GM21786 (cell line): ENCODE results near the gene TMEM8B.
"Not testable (repeated sequence)": the region's sequence is repeated elsewhere in the genome, so short reads cannot be mapped to it uniquely, and the experiment has no call there.

ENCODE experiments used
- ATAC-seq: cut with Tn5 transposase; IDR thresholded peaks from one replicate; pipeline ENCODE4 v1.9.1; 2021; ENCODE audit not compliant: unreplicated experiment

TMEM8B gene

DNA sequence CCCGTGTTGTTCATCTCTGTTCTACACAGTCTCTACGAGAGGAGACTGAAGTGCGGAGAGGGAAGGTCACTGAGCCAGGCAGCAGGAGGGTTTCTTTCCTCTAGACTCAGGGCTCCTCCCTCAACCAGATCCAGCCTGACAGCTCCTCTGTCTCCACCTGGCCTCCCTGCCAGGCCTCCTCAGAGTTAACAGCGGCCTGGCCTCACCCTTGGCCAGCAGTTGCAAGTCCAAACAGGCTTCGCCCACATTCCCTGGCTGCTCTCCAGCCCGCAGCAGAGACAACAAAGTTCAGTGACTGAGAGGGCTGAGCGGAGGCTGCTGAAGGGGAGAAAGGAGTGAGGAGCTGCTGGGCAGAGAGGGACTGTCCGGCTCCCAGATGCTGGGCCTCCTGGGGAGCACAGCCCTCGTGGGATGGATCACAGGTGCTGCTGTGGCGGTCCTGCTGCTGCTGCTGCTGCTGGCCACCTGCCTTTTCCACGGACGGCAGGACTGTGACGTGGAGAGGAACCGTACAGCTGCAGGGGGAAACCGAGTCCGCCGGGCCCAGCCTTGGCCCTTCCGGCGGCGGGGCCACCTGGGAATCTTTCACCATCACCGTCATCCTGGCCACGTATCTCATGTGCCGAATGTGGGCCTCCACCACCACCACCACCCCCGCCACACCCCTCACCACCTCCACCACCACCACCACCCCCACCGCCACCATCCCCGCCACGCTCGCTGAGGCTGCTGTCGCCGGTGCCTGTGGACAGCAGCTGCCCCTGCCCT is 77.1 kb downstream of the TMEM8B start, which contains the start of gene HRCT1:
Gene HRCT1 (plus strand): TSS at position 291 of the 768 bp plus-strand sequence. CDS start 86 bp downstream, at position 377.
- ATAC-seq = no peak

GRCh38 chr9:35906923-35907699 is 78.1 kb downstream of the TMEM8B start:
- no peak for ATAC-seq

DNA sequence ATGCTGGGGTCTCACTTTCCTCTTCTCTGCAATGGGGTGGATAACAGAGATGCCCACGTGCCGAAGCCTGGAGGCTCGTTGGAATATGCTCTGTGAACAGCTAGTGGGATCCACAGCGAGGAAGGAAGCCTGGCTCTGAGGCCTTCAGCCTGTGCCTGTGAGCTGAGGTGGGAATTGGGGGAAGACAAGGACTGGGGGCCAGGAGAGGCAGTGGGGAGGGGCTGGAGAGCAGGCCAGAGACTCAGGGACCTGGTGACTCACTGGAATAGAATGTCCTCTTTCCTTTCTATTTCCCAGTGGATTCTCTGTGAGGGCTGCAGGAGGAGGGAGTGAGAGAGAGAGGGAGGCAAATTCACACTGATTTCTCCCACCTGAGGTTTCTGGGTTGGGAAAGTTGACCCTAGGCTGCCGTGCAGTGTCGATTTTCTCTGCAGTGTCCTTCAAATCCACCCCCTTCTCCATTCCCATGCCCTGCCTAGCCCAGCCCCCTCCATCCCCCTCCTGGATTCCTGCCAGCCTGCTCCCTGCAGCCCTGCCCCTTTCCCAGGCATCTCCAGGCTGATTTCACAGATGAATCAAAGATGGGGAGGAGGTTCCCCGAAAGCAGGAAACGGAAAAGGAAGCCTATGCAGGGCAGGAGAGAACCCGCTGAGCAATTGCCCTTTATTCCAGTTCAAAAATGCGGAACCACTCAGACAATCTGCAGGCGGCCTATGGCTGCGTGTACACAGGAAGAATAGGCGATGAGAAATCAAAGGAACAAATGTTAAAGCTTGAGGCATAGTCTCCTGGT is 78.9 kb downstream of the TMEM8B start:
- ATAC-seq = no peak

- no peak for ATAC-seq
Observed at GRCh38 chr9:35908504-35909125, 79.6 kb downstream of the TMEM8B start.

GRCh38 chr9:35909274-35909673 is 80.2 kb downstream of the TMEM8B start, which contains the start of gene SPAAR:
SPAAR (plus strand) TSS chr9:35909490; CDS start chr9:35910464, 974 bp downstream.
- ATAC-seq = no peak

- no peak for ATAC-seq
Observed at GRCh38 chr9:35909687-35910612, 80.9 kb downstream of the TMEM8B start.

DNA sequence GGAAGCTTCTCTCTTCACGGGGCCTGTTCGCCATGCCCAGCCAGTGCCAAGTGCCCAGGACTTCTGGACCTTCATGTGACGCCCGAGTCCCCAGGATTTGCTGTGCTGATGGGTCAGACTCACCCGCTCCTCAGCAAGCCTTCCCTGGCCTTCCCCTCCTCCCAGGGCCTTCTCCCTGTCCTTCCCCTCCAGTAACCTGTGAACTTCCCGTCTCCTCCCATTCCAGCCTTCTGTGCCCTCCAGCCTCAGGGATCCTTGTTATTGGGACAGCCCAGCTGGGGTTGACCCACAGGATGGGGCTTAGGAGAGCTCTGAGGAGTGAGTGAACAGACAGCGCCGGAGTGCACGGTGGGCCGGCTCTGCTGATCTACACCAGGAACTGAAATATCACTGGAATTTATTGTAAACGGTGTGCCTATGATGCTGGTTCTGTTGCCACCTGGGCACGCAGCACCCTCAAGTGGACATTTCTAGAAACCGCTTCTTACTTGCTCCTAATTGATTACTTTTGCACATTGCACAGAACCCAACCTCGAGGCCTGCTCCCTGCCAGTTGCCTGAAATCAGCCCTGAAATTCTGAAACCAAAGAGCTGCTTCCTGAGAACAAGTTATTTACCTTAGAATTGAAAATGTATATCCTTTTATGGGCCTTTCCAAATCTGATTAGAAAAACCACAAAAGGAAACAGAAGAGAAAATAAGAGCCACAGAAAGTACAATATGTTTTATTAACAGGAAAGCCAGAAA is 81.8 kb downstream of the TMEM8B start:
- ATAC-seq = no peak

DNA sequence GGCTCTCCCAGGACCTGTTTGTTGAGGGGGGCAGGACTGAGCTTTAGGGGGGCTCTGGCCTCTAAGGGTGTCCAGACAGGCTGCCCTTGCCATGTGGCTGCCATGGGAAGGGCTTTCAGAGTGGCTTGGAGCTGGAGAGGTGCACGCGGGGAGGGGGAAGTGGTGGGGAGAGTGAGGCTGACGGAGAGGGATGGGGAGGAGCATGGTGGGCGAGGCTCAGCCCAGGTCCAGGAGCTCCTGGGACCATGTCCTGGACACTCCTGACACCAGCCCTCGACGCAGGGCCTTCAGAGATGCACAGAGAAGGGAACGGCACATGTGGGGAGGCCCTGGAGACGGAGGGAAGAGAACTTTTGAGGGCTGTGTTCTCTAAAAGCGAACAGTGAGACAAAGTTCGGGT is 82.7 kb downstream of the TMEM8B start:
- ATAC-seq = no peak

DNA sequence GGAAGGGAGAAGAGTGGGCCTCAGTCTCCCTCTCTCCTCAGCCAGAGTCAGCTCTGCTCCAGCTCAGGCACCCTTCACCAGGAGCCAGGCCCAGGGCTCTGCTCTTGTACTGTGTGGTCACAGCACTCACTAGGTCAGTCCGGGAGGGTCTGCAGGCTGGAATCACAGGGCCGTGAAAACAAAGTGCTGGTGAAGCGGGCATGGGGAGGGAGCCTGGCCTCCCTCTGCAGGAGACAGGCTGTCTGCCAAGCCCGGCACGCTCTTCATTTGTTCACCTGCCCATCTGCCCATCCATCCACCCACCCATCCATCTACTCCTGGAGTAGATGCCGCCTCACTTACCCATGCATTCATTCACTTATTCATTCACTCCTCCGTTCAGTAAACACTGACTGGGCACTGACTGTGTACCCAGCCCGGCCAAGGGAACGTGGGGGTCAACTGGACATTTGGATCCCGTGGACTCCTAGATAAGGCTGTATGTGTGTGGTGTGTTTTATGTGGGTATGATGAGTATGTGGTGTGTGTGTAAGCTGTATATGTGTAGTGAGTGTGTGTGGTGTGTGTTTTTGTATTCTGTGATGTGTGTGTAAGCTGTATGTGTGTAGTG is 83.9 kb downstream of the TMEM8B start:
- no peak for ATAC-seq

GRCh38 chr9:35913429-35913828 is 84.4 kb downstream of the TMEM8B start:
- ATAC-seq = not testable (repeated sequence)

- no peak for ATAC-seq
Observed at GRCh38 chr9:35914301-35914807, 85.3 kb downstream of the TMEM8B start.
